H9 (cell line): Measurements from ENCODE around the gene WDR88. TPM values are rescaled to one million over a fixed set of nuclear protein-coding genes. Genes with fewer than 3 reads are reported as not detected.
A peak's percentile ranks its signal among the peaks of the same experiment; 100 is the strongest.

Experiments used
- DNase-seq: peaks from one replicate; pipeline ENCODE4 v3.0.0-alpha.2; 2017
- H2AFZ ChIP-seq: one replicate; pipeline ENCODE4 v1.6.1; 2013; ENCODE audit warnings: mild to moderate bottlenecking, low read length, control low read depth, moderate library complexity
- H2AK5ac ChIP-seq: 2 replicates; pipeline ENCODE4 v1.6.1; 2013; ENCODE audit warnings: low read length, control low read depth, mixed read lengths; ENCODE audit not compliant: insufficient read length
- H2BK120ac ChIP-seq: one replicate; pipeline ENCODE4 v1.6.1; 2013; ENCODE audit warnings: low read depth, mild to moderate bottlenecking, low read length, control low read depth, inconsistent platforms; ENCODE audit not compliant: poor library complexity, severe bottlenecking
- H2BK12ac ChIP-seq: 2 replicates; pipeline ENCODE4 v1.6.1; 2013; ENCODE audit warnings: low read length, control low read depth, mixed read lengths, low read depth; ENCODE audit not compliant: insufficient read length
- H2BK15ac ChIP-seq: 2 replicates; pipeline ENCODE4 v1.6.1; 2013; ENCODE audit warnings: low read depth, low read length, control low read depth
- H2BK20ac ChIP-seq: one replicate; pipeline ENCODE4 v1.6.1; 2013; ENCODE audit warnings: low read depth, mild to moderate bottlenecking, low read length, control low read depth, inconsistent platforms; ENCODE audit not compliant: poor library complexity, severe bottlenecking
- H2BK5ac ChIP-seq: 2 replicates; pipeline ENCODE4 v1.6.1; 2013; ENCODE audit warnings: low read length, control low read depth, mixed read lengths; ENCODE audit not compliant: insufficient read length
- H3K14ac ChIP-seq: 2 replicates; pipeline ENCODE4 v1.6.1; 2013; ENCODE audit warnings: low read length, control low read depth; ENCODE audit not compliant: insufficient read depth
- H3K18ac ChIP-seq: 2 replicates; pipeline ENCODE4 v1.6.1; 2013; ENCODE audit warnings: low read depth, mild to moderate bottlenecking, mixed read lengths, low read length, control low read depth; ENCODE audit not compliant: insufficient read length
- H3K23ac ChIP-seq: 2 replicates; pipeline ENCODE4 v1.6.1; 2013; ENCODE audit warnings: low read length, control low read depth, mixed read lengths, low read depth; ENCODE audit not compliant: insufficient read length
- H3K23me2 ChIP-seq: 2 replicates; pipeline ENCODE4 v1.6.1; 2013; ENCODE audit warnings: low read depth, mild to moderate bottlenecking, mixed read lengths, low read length, control low read depth; ENCODE audit not compliant: insufficient read length, poor library complexity, severe bottlenecking
- H3K27ac ChIP-seq: 2 replicates; pipeline ENCODE4 v1.5.1; 2013; ENCODE audit warnings: low read length, control low read depth, mixed read lengths, low read depth; ENCODE audit not compliant: insufficient read length
- H3K27me3 ChIP-seq: 2 replicates; pipeline ENCODE4 v1.6.1; 2013; ENCODE audit warnings: low read length, control low read depth, inconsistent platforms; ENCODE audit not compliant: insufficient read depth
- H3K4ac ChIP-seq: 2 replicates; pipeline ENCODE4 v1.6.1; 2013; ENCODE audit warnings: low read depth, mild to moderate bottlenecking, control low read depth, inconsistent platforms, low read length, moderate library complexity
- H3K4me1 ChIP-seq: 2 replicates; pipeline ENCODE4 v1.6.1; 2013; ENCODE audit warnings: low read length, control low read depth, inconsistent platforms; ENCODE audit not compliant: insufficient read depth
- H3K4me2 ChIP-seq: 2 replicates; pipeline ENCODE4 v1.6.1; 2013; ENCODE audit warnings: low read length, control low read depth, mixed read lengths; ENCODE audit not compliant: insufficient read length, insufficient read depth
- H3K56ac ChIP-seq: 2 replicates; pipeline ENCODE4 v1.6.1; 2013; ENCODE audit warnings: low read depth, mild to moderate bottlenecking, mixed read lengths, low read length, control low read depth; ENCODE audit not compliant: insufficient read length
- H3K79me1 ChIP-seq: 2 replicates; pipeline ENCODE4 v1.6.1; 2013; ENCODE audit warnings: low read depth, mild to moderate bottlenecking, moderate library complexity, low read length, control low read depth, inconsistent platforms; ENCODE audit not compliant: insufficient read depth, poor library complexity, severe bottlenecking
- H3K79me2 ChIP-seq: 2 replicates; pipeline ENCODE4 v1.6.1; 2013; ENCODE audit warnings: low read length, control low read depth, inconsistent platforms; ENCODE audit not compliant: insufficient read depth
- H3K9ac ChIP-seq: 2 replicates; pipeline ENCODE4 v1.6.1; 2013; ENCODE audit warnings: low read length, control low read depth, mixed read lengths; ENCODE audit not compliant: insufficient read length; ENCODE audit errors: extremely low read depth
- H3K9me3 ChIP-seq: one replicate; pipeline ENCODE4 v1.6.1; 2013; ENCODE audit warnings: low read depth, low read length, inconsistent platforms; ENCODE audit not compliant: control insufficient read depth
- H3T11ph ChIP-seq: one replicate; pipeline ENCODE4 v1.6.1; 2013; ENCODE audit warnings: mild to moderate bottlenecking, low read length, control low read depth, inconsistent platforms
- H4K20me1 ChIP-seq: one replicate; pipeline ENCODE4 v1.6.1; 2013; ENCODE audit not compliant: control insufficient read depth, insufficient read length, insufficient read depth
- H4K5ac ChIP-seq: 2 replicates; pipeline ENCODE4 v1.6.1; 2013; ENCODE audit warnings: low read depth, mild to moderate bottlenecking, mixed read lengths, low read length, control low read depth; ENCODE audit not compliant: insufficient read length
- H4K8ac ChIP-seq: replicated peaks from 2 replicates; pipeline ENCODE4 v1.6.1; 2013; ENCODE audit warnings: low read length, control low read depth, mixed read lengths, low read depth; ENCODE audit not compliant: insufficient read length
- H4K91ac ChIP-seq: 2 replicates; pipeline ENCODE4 v1.6.1; 2013; ENCODE audit warnings: low read depth, mild to moderate bottlenecking, moderate library complexity, mixed read lengths, low read length, control low read depth; ENCODE audit not compliant: insufficient read length
- H3K27ac Mint-ChIP-seq, 3 experiments: 2 replicates in 2 of 3; 3 replicates in 1 of 3; pipeline ENCODE4 v1.8.0; 2020 to 2021; ENCODE audit warnings: mixed read lengths in 3 of 3, mild to moderate bottlenecking in 1 of 3, moderate library complexity in 1 of 3
- H3K27me3 Mint-ChIP-seq: 2 replicates; pipeline ENCODE4 v1.8.0; 2021; ENCODE audit warnings: low read depth, mild to moderate bottlenecking, moderate library complexity, mixed read lengths
- H3K36me3 Mint-ChIP-seq, 3 experiments: 2 replicates in 2 of 3; 3 replicates in 1 of 3; pipeline ENCODE4 v1.8.0; 2020 to 2021; ENCODE audit warnings: low read depth in 3 of 3, mixed read lengths in 3 of 3; ENCODE audit not compliant: insufficient read depth in 1 of 3
- H3K4me1 Mint-ChIP-seq, 2 experiments: 2 replicates each; pipeline ENCODE4 v1.8.0; 2020; ENCODE audit warnings: mixed read lengths in 2 of 2
- H3K4me3 Mint-ChIP-seq, 2 experiments: 2 replicates in 1 of 2; 3 replicates in 1 of 2; pipeline ENCODE4 v1.8.0; 2020 to 2021; ENCODE audit warnings: mild to moderate bottlenecking in 2 of 2, mixed read lengths in 2 of 2, moderate library complexity in 1 of 2
- H3K9me3 Mint-ChIP-seq, 2 experiments: 2 replicates in 1 of 2; 3 replicates in 1 of 2; pipeline ENCODE4 v1.8.0; 2020; ENCODE audit warnings: mild to moderate bottlenecking in 2 of 2, mixed read lengths in 2 of 2, moderate library complexity in 1 of 2
- CTCF ChIP-seq: fragments of 200-600 bp; sonication (generic); conservative IDR thresholded peaks from 3 replicates; pipeline ENCODE4 v1.8.0; 2021; ENCODE audit warnings: antibody characterized with exemption, mild to moderate bottlenecking
- WGBS: extraction: QIAGEN DNeasy Blood & Tissue Kit; methylation state at CpG from one replicate; pipeline ENCODE4 v1.1.7; 2013; ENCODE audit warnings: missing lambda C conversion rate, low lambda C conversion rate, mixed read lengths; ENCODE audit not compliant: insufficient read length; ENCODE audit errors: extremely low coverage; 5-methylcytosine and 5-hydroxymethylcytosine counted together
- total RNA-seq: library from RNA; stranded (reverse); gene quantifications from 2 replicates; pipeline ENCODE4 v1.2.1, GENCODE V29; 2021

Gene WDR88
- total RNA-seq, 1 experiment from 2014 or later: not detected

GRCh38 chr19:33129901-33130300 lies 2.0 kb upstream of the WDR88 start:
- H3K4me2 ChIP-seq: no peak overlapping the region
- H3K23me2 ChIP-seq: no peaks in the 10 kb centered on the region
- no peak overlapping the region for H3K9ac ChIP-seq
- no peak for TF ChIP-seq CTCF
- H3K27me3 Mint-ChIP-seq: no peaks in the 10 kb centered on the region
- no peaks in the 10 kb centered on the region for H4K20me1 ChIP-seq
- H2BK120ac ChIP-seq: no peak overlapping the region
- peak overlapping the region in 1 of 3 experiments; percentile 82; a peak in 3 of 7 replicates for H3K27ac Mint-ChIP-seq
- H4K8ac ChIP-seq: no peak overlapping the region
- no peak overlapping the region for H3K27ac ChIP-seq
- H3K18ac ChIP-seq: no peak overlapping the region
- no peak overlapping the region for H2BK20ac ChIP-seq
- H3K14ac ChIP-seq: no peak overlapping the region
- H3K23ac ChIP-seq: no peak overlapping the region
- H2BK15ac ChIP-seq: no peak overlapping the region
- no peaks in the 10 kb centered on the region for H3K9me3 ChIP-seq
- no peak overlapping the region for H2AK5ac ChIP-seq
- H3K56ac ChIP-seq: no peak overlapping the region
- peaks cover 7 to 44% (median 32%) of the 10 kb centered on the region in 3 experiments; a peak in 6 of 7 replicates for H3K36me3 Mint-ChIP-seq
- no peaks in the 10 kb centered on the region for H3K79me1 ChIP-seq
- H4K91ac ChIP-seq: no peak overlapping the region
- peaks cover 5 to 12% of the 10 kb centered on the region in 2 experiments; a peak in 3 of 4 replicates for H3K4me1 Mint-ChIP-seq
- no peak overlapping the region for H4K5ac ChIP-seq
- WGBS: no CpG with 5 or more reads among the region's 6 CpGs
- DNase-seq: no peak
- no peaks in the 10 kb centered on the region for H3K79me2 ChIP-seq
- no peak overlapping the region for H3K4ac ChIP-seq
- H3K9me3 Mint-ChIP-seq: no peaks in the 10 kb centered on the region
- no peak overlapping the region for H3K4me3 Mint-ChIP-seq
- H2BK12ac ChIP-seq: no peak overlapping the region
- no peak overlapping the region for H2BK5ac ChIP-seq
- no peak overlapping the region for H2AFZ ChIP-seq
- H3K27me3 ChIP-seq: no peaks in the 10 kb centered on the region
- H3K4me1 ChIP-seq: no peaks in the 10 kb centered on the region
- no peak overlapping the region for H3T11ph ChIP-seq
